ENCODE data around the gene TRAF6.
A peak's percentile ranks its signal among the peaks of the same experiment; 100 is the strongest.

- TF ChIP-seq CTCF (IDR thresholded peaks at IDR 0.05; ENCODE audit: poor library complexity) (peak; percentile 14), EZH2 (IDR thresholded peaks at IDR 0.05; ENCODE audit: borderline replicate concordance) (no peak), EZH2phosphoT487 (IDR thresholded peaks at IDR 0.05; ENCODE audit: low read depth, severe bottlenecking, unreplicated experiment) (no peak)
Observed at GRCh38 chr11:36469063-36469462, 41.0 kb downstream of the TRAF6 start.

All from hepatocyte (in vitro differentiated cells).